ENCODE measurements around the gene NOS1AP. TPM values are rescaled to one million over a fixed set of nuclear protein-coding genes. Genes with fewer than 3 reads are reported as not detected.

Gene NOS1AP
- total RNA-seq, 1 experiment from 2014 or later, result 9.9 TPM

- Mint-ChIP-seq H3K4me3 (ENCODE audit: low read depth, unreplicated experiment) (no peak overlapping the region), H3K4me1 (ENCODE audit: low read depth, unreplicated experiment) (peaks cover 20% of the 10 kb centered on the region), H3K27me3 (ENCODE audit: unreplicated experiment) (no peaks in the 10 kb centered on the region), H3K36me3 (ENCODE audit: insufficient read depth, unreplicated experiment) (peaks cover 4% of the 10 kb centered on the region), H3K9me3 (ENCODE audit: low read depth, unreplicated experiment) (no peaks in the 10 kb centered on the region), H3K27ac (ENCODE audit: unreplicated experiment) (no peak overlapping the region)
- intact Hi-C loops (cut with micrococcal nuclease; ENCODE audit: unreplicated experiment), result no loop called here
- DNase-seq, result no peak
- TF ChIP-seq CTCF (IDR thresholded peaks at IDR 0.05; ENCODE audit: unreplicated experiment), result no peak
- no TSS peak for BruUV-seq (replicated peaks)
- CTCF ChIA-PET, result interaction anchor here (1.9 kb wide), 1 partner anchor 11 kb away, joined by 6 read pairs; no protein-coding TSS in a partner anchor
Observed at GRCh38 chr1:162368451-162368850, 299.0 kb downstream of the NOS1AP start.

DNA sequence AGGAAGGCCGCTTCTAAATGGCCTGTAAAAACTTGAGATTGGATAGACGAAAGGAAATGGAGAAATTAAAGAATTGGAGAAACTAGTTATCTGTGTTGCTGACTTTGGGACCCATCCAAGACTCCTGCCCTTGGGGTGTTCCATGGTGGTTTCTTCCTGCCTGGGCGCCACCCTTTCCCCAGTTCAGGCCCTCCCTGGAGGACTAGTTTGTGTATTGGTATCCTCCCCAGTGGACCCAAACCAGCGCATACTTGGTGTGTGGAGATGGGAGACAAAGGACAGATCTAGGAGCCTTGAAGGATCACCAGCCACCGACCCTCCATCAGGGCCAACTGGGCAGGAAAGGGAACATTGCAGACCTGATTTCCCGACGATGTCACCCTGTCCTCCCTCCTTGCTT lies 300.1 kb downstream of the NOS1AP start:
- no TSS peak for BruUV-seq (replicated peaks)
- CTCF ChIA-PET, result no interaction called here

GRCh38 chr1:162370161-162370560 lies 300.7 kb downstream of the NOS1AP start:
- Mint-ChIP-seq H3K4me1 (ENCODE audit: low read depth, unreplicated experiment) (peaks cover 31% of the 10 kb centered on the region), H3K27ac (ENCODE audit: unreplicated experiment) (no peak overlapping the region), H3K27me3 (ENCODE audit: unreplicated experiment) (no peaks in the 10 kb centered on the region), H3K36me3 (ENCODE audit: insufficient read depth, unreplicated experiment) (peaks cover 10% of the 10 kb centered on the region), H3K4me3 (ENCODE audit: low read depth, unreplicated experiment) (no peak overlapping the region), H3K9me3 (ENCODE audit: low read depth, unreplicated experiment) (no peaks in the 10 kb centered on the region)
- BruUV-seq (replicated peaks), result no TSS peak
- TF ChIP-seq CTCF (IDR thresholded peaks at IDR 0.05; ENCODE audit: unreplicated experiment), result no peak
- CTCF ChIA-PET, result interaction anchor here (1.7 kb wide), 1 partner anchor 12 kb away, joined by 5 read pairs; no protein-coding TSS in a partner anchor
- intact Hi-C loops (cut with micrococcal nuclease; ENCODE audit: unreplicated experiment), result no loop called here
- no peak for DNase-seq

More for the DNA sequence above, 300.1 kb downstream of the NOS1AP start:
- DNase-seq, result no peak
- Mint-ChIP-seq H3K36me3 (ENCODE audit: insufficient read depth, unreplicated experiment) (peaks cover 6% of the 10 kb centered on the region), H3K4me1 (ENCODE audit: low read depth, unreplicated experiment) (peaks cover 31% of the 10 kb centered on the region), H3K9me3 (ENCODE audit: low read depth, unreplicated experiment) (no peaks in the 10 kb centered on the region), H3K27ac (ENCODE audit: unreplicated experiment) (no peak overlapping the region), H3K27me3 (ENCODE audit: unreplicated experiment) (no peaks in the 10 kb centered on the region), H3K4me3 (ENCODE audit: low read depth, unreplicated experiment) (no peak overlapping the region)
- TF ChIP-seq CTCF (IDR thresholded peaks at IDR 0.05; ENCODE audit: unreplicated experiment), result no peak
- intact Hi-C loops (cut with micrococcal nuclease; ENCODE audit: unreplicated experiment), result no loop called here

DNA sequence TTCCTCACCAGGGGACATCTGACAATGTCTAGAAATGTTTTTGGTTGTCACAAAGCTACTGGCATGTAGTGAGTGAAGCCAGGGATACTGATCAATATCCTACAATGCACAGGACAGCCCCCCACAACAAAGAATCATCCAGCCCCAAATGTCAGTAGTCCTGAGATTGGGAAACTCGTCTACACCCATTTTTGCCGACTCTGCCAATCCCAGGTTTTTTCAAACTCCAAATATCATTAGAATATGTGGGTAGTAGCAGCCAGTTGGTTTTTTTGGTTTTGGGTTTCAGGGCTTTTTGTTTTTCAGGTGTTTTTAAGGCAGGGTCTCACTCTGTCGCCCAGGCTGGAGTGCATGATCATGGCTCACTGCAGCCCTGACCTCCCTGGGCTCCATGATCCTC lies 301.2 kb downstream of the NOS1AP start:
- intact Hi-C loops (cut with micrococcal nuclease; ENCODE audit: unreplicated experiment), result no loop called here
- BruUV-seq (replicated peaks), result no TSS peak
- CTCF ChIA-PET, result interaction anchor here (0.6 to 2.4 kb wide), 3 partner anchors 11 to 91 kb away, joined by 5 to 13 read pairs (median 5); partner anchors contain the start of gene C1orf226
- no peaks in the 10 kb centered on the region for H3K27me3 Mint-ChIP-seq (ENCODE audit: unreplicated experiment)
- DNase-seq, result no peak
- H3K4me1 Mint-ChIP-seq (ENCODE audit: low read depth, unreplicated experiment), result peaks cover 31% of the 10 kb centered on the region
- no peak for TF ChIP-seq CTCF (IDR thresholded peaks at IDR 0.05; ENCODE audit: unreplicated experiment)
- H3K27ac Mint-ChIP-seq (ENCODE audit: unreplicated experiment), result no peak overlapping the region
- no peak overlapping the region for H3K4me3 Mint-ChIP-seq (ENCODE audit: low read depth, unreplicated experiment)
- peaks cover 10% of the 10 kb centered on the region for H3K36me3 Mint-ChIP-seq (ENCODE audit: insufficient read depth, unreplicated experiment)
- no peaks in the 10 kb centered on the region for H3K9me3 Mint-ChIP-seq (ENCODE audit: low read depth, unreplicated experiment)

All from Calu3 (cell line).